Body of pancreas (tissue), 4 donors: ENCODE measurements around the gene EIF2B1. TPM values are rescaled to one million over a fixed set of nuclear protein-coding genes. Genes with fewer than 3 reads are reported as not detected.

Source experiments
- ATAC-seq: fragments of 150-250 bp; one replicate; pipeline ENCODE4 v1.9.1; 2016
- DNase-seq, 4 donors: peaks; one replicate each; pipeline ENCODE4 v3.0.0-alpha.2; 2019
- H3K27ac ChIP-seq, 4 donors: fragments of 200-600 bp; sonication (generic); 1 replicate in 3 of 4; 2 replicates in 1 of 4; pipeline versions ENCODE4 v1.5.1 to v1.6.1; 2016 to 2019; ENCODE audit warnings: mild to moderate bottlenecking in 1 of 4, mixed read lengths in 1 of 4, moderate library complexity in 1 of 4
- H3K27me3 ChIP-seq, 2 donors: fragments of 200-600 bp; sonication (generic); one replicate each; pipeline ENCODE4 v1.6.0; 2016; ENCODE audit warnings: mild to moderate bottlenecking in 1 of 2
- H3K36me3 ChIP-seq, 2 donors: fragments of 200-600 bp; sonication (generic); replicated peaks in 1 of 2; 2 replicates each; pipeline ENCODE4 v1.5.1; 2016; ENCODE audit warnings: low read depth in 2 of 2; ENCODE audit not compliant: insufficient read depth in 1 of 2
- H3K4me1 ChIP-seq: fragments of 200-600 bp; sonication (generic); one replicate; pipeline ENCODE4 v1.6.0; 2016
- H3K4me3 ChIP-seq, 2 donors: fragments of 200-600 bp; sonication (generic); 1 replicate in 1 of 2; 2 replicates in 1 of 2; pipeline ENCODE4 v1.5.1; 2016 to 2019
- H3K9me3 ChIP-seq, 3 donors: fragments of 200-600 bp; sonication (generic); 1 replicate in 2 of 3; 2 replicates in 1 of 3; pipeline ENCODE4 v1.5.1; 2016
- CTCF ChIP-seq, 7 experiments: fragments of 450-650 bp in 4 of 7; fragments of 200-600 bp in 3 of 7; sonication (generic) in 3 of 7; IDR thresholded peaks; one replicate each; pipeline ENCODE4 v1.5.1; 2016 to 2019; ENCODE audit warnings: antibody characterized with exemption in 7 of 7
- POLR2A ChIP-seq, 3 donors: fragments of 450-650 bp; IDR thresholded peaks; one replicate each; pipeline ENCODE4 v1.6.1; 2016; ENCODE audit warnings: antibody characterized with exemption in 3 of 3, mild to moderate bottlenecking in 2 of 3
- WGBS, 2 donors: methylation state at CpG; one replicate each; pipeline ENCODE4 v1.1.5; 2017; 5-methylcytosine and 5-hydroxymethylcytosine counted together
- intact Hi-C: fragments of 100-400 bp; cut with DNase I; formaldehyde crosslinking; loops from one replicate; pipeline ENCODE4 v1.15.1; 2023
- total RNA-seq, 2 donors: library from RNA; depleted of rRNA; stranded (reverse); fragments of >200 nt; gene quantifications; one replicate each; pipeline ENCODE4 v1.1.0, GENCODE V29; 2016

Gene EIF2B1
- total RNA-seq, 2 donors from 2014 or later: 58.9 to 182 TPM

GRCh38 chr12:123657211-123657610, 23.7 kb upstream of the EIF2B1 start:
- TF ChIP-seq POLR2A (IDR thresholded peaks at IDR 0.05): no peak
- no peak for TF ChIP-seq CTCF (IDR thresholded peaks at IDR 0.05)
- Histone ChIP-seq H3K27ac (no peak overlapping the region), H3K36me3 (peaks cover 0 to 13% of the 10 kb centered on the region in 2 donors), H3K4me1 (no peaks in the 10 kb centered on the region), H3K27me3 (no peaks in the 10 kb centered on the region), H3K9me3 (no peaks in the 10 kb centered on the region), H3K4me3 (no peak overlapping the region)
- WGBS, 2 donors: 88 to 89% methylated on average over 9 of the region's 9 CpGs
- intact Hi-C loops: no loop called here
- ATAC-seq (no peak), DNase-seq (no peak)

- no peak for DNase-seq
- no peak for TF ChIP-seq CTCF (IDR thresholded peaks at IDR 0.05)
- TF ChIP-seq POLR2A (IDR thresholded peaks at IDR 0.05): no peak
- no peaks in the 10 kb centered on the region for H3K4me1 ChIP-seq
- no peak for ATAC-seq
- H3K27ac ChIP-seq: no peak overlapping the region
- no peak overlapping the region for H3K4me3 ChIP-seq
- peaks cover 0 to 14% of the 10 kb centered on the region in 2 donors for H3K36me3 ChIP-seq
- H3K9me3 ChIP-seq: no peaks in the 10 kb centered on the region
- WGBS, 2 donors: 80 to 83% methylated on average over 4 of the region's 4 CpGs
- intact Hi-C loops: no loop called here
- H3K27me3 ChIP-seq: no peaks in the 10 kb centered on the region
Measured at GRCh38 chr12:123656392-123656791, 22.9 kb upstream of the EIF2B1 start.

GRCh38 chr12:123655420-123655819, 21.9 kb upstream of the EIF2B1 start:
- Histone ChIP-seq H3K27ac (no peak overlapping the region), H3K4me3 (no peak overlapping the region), H3K27me3 (no peaks in the 10 kb centered on the region), H3K4me1 (no peaks in the 10 kb centered on the region), H3K9me3 (no peaks in the 10 kb centered on the region), H3K36me3 (peaks cover 0 to 14% of the 10 kb centered on the region in 2 donors)
- no peak for TF ChIP-seq CTCF (IDR thresholded peaks at IDR 0.05)
- TF ChIP-seq POLR2A (IDR thresholded peaks at IDR 0.05): no peak
- intact Hi-C loops: no loop called here
- DNase-seq (no peak), ATAC-seq (no peak)
- WGBS, 2 donors: 65 to 71% methylated on average over 5 of the region's 5 CpGs

- no peak for ATAC-seq
- no peak overlapping the region for H3K27ac ChIP-seq
- no peak for DNase-seq
- H3K4me3 ChIP-seq: no peak overlapping the region
- no peak for TF ChIP-seq CTCF (IDR thresholded peaks at IDR 0.05)
- TF ChIP-seq POLR2A (IDR thresholded peaks at IDR 0.05): no peak
- no peaks in the 10 kb centered on the region for H3K4me1 ChIP-seq
- WGBS, 2 donors: 83 to 84% methylated on average over 4 of the region's 4 CpGs
- intact Hi-C loops: no loop called here
- no peaks in the 10 kb centered on the region for H3K9me3 ChIP-seq
- no peaks in the 10 kb centered on the region for H3K27me3 ChIP-seq
- H3K36me3 ChIP-seq: peaks cover 0 to 17% of the 10 kb centered on the region in 2 donors
Measured at GRCh38 chr12:123654129-123654701, 20.7 kb upstream of the EIF2B1 start.

GRCh38 chr12:123648401-123648800, 14.9 kb upstream of the EIF2B1 start:
- no peak for TF ChIP-seq POLR2A (IDR thresholded peaks at IDR 0.05)
- no peak for TF ChIP-seq CTCF (IDR thresholded peaks at IDR 0.05)
- 87 to 90% methylated on average over 5 of the region's 5 CpGs for WGBS, 2 donors
- H3K27me3 ChIP-seq: no peaks in the 10 kb centered on the region
- DNase-seq (no peak), ATAC-seq (no peak)
- H3K4me1 ChIP-seq: no peaks in the 10 kb centered on the region
- H3K36me3 ChIP-seq: peaks cover 0 to 17% of the 10 kb centered on the region in 2 donors
- H3K27ac ChIP-seq: no peak overlapping the region
- no peaks in the 10 kb centered on the region for H3K9me3 ChIP-seq
- intact Hi-C loops: no loop called here
- no peak overlapping the region for H3K4me3 ChIP-seq
